ENCODE results near the gene CEP63.

Gene CEP63

DNA sequence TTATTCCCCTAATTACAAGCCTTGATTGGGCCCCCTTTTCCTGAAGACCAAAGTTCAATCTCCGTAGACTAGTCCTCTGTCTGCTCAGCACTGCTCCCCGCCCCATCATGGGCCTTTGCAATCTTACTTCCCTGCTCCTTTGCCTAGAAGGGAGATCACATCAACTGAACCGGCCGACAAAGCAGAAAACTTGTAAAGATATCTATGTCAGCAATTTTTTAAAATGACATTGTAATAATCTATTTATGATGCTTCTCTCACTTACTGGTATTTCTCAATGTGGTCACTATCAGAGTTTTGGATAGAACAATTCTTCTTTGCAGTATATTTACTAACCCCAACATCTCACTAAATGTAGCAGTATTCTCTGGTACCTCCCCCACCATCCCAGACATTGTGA, 17.3 kb upstream of the CEP63 start:
- DNase-seq (ENCODE audit: low read depth in 3 of 3): no peak

DNA sequence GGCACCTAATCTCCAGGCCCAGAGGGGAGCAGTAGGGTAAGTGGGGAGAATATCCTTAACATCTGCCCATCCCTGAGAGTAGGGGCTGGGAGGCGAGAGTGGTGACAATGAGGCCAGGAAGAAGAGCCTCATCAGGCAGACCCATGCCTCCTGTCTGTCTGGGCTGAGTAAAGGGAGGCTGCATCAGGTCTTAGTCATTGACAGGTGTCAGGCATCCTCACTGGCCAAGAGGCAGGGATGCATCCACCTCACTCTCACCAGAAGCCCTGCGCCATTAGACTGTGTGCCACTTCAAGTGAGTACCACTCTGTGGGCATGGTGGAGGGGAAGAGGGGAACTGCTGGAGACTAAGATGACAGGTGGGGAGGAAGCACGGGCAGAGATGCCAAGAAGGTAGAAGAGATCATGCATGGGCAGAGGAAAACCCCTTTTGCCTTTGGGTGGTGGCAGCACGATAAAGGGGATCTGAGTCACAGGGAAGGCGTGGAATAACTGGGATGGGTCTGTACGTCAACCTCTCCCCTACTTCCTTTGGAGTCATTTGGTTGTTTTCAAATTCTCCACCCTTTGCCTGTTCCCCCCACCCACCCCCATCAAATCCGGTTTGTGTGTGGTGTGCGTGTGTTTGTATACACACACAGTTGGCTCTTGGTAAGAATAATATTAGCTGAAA, 14.2 kb upstream of the CEP63 start:
- no peak for DNase-seq (ENCODE audit: low read depth in 3 of 3)

- DNase-seq (ENCODE audit: low read depth in 3 of 3): no peak
These were observed 13.0 kb upstream of the CEP63 start for GRCh38 chr3:134472831-134473230.

DNA sequence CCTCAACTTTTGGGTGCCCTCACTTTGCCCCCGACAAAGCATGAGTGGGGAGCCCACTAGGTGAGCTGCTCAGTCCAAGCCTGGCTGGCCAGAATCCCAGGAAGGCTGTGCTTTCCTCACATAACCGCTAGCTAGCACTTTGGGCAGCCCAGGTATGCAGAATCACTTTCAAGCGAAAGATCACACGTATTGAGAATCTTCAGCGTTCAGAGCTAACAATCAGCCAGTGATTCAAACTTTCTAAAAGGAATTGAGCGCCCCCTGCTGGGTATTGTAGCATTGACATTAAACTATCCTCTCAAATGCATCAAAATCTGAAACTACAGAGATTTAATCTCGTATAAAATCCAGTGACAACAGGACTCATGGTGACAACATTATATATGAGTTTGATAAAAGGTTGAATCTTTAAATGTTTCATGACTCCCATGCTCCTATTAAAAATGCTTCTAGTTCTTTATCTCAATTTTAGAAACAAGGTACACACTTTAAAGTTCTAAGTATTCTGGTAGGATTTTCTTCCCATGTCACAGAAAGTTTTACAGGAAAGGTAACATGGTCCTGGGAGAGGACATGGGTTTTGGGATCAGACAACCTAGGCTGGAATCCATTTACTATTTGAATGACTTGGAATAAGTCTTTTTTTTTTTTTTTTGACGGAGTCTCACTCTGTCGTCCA, 11.8 kb upstream of the CEP63 start:
- peak; percentile 35 to 72 (median 50) for DNase-seq (ENCODE audit: low read depth in 3 of 3)

DNA sequence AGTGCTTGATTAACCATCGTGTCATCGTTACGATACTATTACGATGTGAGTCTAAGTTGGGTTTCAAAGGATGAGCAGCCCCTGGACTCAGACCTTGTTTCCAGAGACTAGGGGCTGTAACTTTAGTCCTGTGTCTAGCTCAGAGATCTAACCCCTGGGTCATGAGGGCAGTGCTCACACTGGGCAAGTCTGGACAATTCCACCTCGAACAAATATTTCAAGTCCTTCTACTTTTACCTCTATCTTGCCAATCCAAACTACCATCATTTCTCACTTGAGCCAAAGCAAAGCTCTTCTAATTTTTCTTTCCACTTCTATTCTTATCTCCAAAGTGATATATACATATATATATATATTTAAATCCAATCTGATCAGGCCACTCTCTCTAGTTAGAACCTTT, 10.9 kb upstream of the CEP63 start:
- no peak for DNase-seq (ENCODE audit: low read depth in 3 of 3)

GRCh38 chr3:134476306-134476705, 9.6 kb upstream of the CEP63 start:
- DNase-seq (ENCODE audit: low read depth in 3 of 3): no peak

DNA sequence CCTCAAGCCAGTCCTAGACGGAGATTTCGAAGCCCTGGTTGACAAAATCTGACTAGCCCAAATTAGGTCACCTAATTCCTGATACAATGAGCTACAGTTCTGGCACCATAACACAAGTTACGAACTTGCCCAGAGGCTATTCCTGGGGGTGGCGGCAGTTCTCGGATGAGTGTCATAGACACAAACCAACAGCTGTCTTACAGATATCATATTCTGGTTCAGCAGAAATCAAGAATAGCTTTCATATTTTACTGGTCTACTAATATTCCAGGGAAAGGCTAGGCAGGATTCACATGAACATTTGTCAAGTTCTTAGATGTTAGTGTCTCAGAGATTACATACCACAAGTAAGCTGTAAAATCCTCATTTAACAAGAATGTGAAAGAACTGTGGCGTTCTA, 8.9 kb upstream of the CEP63 start:
- no peak for DNase-seq (ENCODE audit: low read depth in 3 of 3)

GRCh38 chr3:134477938-134478337, 7.9 kb upstream of the CEP63 start:
- DNase-seq (ENCODE audit: low read depth in 3 of 3): no peak

DNA sequence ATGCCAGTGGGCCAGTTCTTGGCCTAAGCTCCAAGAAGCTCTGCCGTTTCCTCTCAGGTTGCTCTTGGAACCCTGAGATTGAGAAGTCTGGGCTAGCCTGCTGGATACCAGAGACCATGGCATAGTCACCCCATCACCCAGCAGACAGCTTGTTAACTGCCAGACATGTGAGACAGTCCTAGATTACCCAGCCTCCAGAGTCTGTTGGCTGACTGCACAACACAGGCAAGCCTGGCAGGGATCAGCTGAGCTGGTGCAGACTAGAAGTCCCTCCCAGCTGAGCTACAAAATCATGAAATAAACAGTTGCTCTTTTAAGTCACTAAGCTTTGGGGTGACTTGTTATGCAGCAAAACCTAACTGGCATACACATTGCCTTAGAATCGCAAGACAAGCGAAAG, 5.3 kb upstream of the CEP63 start:
- DNase-seq (ENCODE audit: low read depth in 3 of 3): no peak

GRCh38 chr3:134481166-134481565, 4.7 kb upstream of the CEP63 start:
- DNase-seq (ENCODE audit: low read depth in 3 of 3): no peak

- DNase-seq (ENCODE audit: low read depth in 3 of 3): no peak
These were observed 3.2 kb upstream of the CEP63 start for GRCh38 chr3:134482622-134483021.

DNA sequence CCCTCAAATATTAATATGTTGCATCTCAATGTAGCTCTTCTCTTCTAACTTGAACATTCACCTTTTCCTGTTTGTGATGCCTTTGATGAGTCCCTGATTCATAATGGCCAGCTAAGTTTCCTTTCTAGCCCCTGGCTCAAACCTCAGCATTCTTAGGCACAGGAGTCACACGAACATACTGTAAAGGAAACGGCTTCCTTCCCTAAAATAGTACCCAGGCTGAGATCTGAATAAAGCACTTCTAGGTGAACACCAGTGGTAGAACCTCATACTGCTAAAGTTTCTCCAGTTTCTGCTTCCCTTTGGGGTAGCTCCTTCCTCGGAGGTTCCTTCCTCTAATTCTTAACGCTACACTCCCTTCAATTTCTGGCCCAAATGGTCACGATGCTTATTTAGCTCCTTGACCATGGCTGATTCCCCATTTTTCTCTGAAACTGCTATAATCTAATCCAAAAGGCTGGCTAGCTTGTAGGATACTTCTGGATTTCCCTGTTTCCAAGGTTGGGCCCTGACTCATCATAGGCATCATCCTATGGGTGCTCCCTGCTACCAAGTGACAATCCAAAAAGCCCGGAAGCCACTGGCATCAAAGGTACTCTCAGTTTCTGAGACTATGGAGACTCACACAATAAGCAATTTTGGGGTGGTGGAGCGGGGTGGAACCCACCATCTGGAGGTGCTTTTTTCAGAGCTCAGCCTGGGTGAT, 2.5 kb upstream of the CEP63 start:
- DNase-seq (ENCODE audit: low read depth in 3 of 3): no peak

DNA sequence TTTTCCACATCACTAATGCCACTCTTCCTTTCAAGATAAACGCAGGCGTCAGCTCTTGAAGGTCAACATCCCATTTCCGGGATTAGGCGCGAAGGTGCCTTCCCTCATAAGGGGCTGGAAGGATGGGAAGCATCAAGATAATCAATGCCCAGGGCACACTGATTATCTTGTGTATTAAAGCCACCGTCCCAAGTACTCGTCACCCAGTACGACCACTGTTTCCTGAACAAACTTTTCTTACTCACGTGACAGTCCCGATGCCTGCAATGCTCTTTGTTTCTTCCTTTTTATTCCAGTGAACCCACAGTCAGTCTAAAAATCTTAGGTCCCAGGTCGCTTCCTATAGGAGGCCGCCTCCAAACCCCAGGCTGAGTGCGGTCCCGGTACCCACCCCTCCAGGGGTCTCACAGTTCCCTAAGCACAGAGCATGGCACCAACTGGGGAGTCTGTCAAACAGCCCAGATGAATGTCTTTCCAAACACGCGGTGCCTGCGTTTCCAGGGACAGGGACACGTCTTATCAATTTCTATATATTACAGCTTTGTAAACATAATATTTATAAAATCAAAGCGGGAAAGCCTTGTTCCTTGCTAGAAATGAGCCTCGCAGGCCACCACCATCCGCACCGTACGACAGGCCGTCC, 661 bp upstream of the CEP63 start:
- peak in 1 of 3 experiments; percentile 5 for DNase-seq (ENCODE audit: low read depth in 3 of 3)

- DNase-seq (ENCODE audit: low read depth in 3 of 3): no peak
These were observed 752 bp downstream of the CEP63 start for GRCh38 chr3:134486577-134487041.

- DNase-seq (ENCODE audit: low read depth in 3 of 3): no peak
These were observed 1.5 kb downstream of the CEP63 start for GRCh38 chr3:134487406-134487805.

DNA sequence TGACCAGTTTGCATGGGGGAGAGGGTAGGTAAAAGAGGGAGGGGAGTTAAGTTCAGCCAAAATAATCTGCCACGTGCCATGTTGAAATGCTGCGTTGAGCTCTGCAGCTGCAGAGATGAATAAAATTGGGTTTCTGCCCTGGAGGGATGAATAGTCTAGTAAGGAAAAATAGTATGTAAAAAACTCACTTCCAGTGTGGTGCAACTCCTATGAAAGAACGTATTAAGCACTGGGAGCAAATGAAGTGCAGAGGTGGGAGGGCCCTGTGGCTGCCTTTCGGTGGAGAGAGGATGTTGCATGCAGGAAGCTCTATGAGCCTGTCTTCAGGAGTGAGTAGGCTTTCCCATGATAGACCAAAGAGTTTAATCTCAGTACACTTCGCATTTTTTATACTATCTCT, 8.6 kb downstream of the CEP63 start:
- DNase-seq (ENCODE audit: low read depth in 3 of 3): no peak

GRCh38 chr3:134495980-134496379, 10.1 kb downstream of the CEP63 start:
- no peak for DNase-seq (ENCODE audit: low read depth in 3 of 3)

GRCh38 chr3:134496471-134497071, 10.7 kb downstream of the CEP63 start:
- DNase-seq (ENCODE audit: low read depth in 3 of 3): no peak

DNA sequence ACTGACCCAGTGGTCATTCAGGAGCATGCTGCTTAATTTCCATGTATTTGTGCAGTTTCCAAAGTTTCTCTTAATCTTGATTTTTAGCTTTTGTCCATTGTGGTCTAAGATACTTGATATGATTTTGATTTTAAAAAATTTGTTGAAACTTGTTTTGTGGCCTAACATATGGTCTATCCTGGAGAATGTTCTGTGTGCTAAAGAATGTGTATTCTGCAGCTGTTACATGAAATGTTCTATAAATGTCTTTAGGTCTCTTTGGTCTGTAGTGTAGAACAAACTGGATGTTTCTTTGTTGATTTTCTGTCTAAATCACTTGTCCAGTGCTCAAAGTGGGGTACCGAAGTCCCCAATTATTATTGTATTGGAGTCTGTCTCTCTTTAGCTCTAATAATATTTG, 17.4 kb downstream of the CEP63 start:
- no peak for DNase-seq (ENCODE audit: low read depth in 3 of 3)

- DNase-seq (ENCODE audit: low read depth in 3 of 3): no peak
These were observed 18.3 kb downstream of the CEP63 start for GRCh38 chr3:134504132-134504531.

- DNase-seq (ENCODE audit: low read depth in 3 of 3): no peak
These were observed 19.6 kb downstream of the CEP63 start for GRCh38 chr3:134505485-134505884.

- no peak for DNase-seq (ENCODE audit: low read depth in 3 of 3)
These were observed 25.6 kb downstream of the CEP63 start for GRCh38 chr3:134511500-134511899.

All from stimulated activated CD4-positive, alpha-beta T cell treated with anti-CD3 and anti-CD28 coated beads, TNF-alpha, amount 100 ng/mL, for 4 hours (primary cell).